Upper lobe of left lung (tissue), 6 donors: ENCODE measurements around the gene RFXAP. TPM values are rescaled to one million over a fixed set of nuclear protein-coding genes. Genes with fewer than 3 reads are reported as not detected.

Experiments used
- ATAC-seq, 2 donors: fragments of 200-7000 bp; cut with Tn5 transposase; one replicate each; pipeline ENCODE4 v1.9.1; 2022; ENCODE audit warnings: mild to moderate bottlenecking in 2 of 2, moderate library complexity in 2 of 2; ENCODE audit not compliant: low FRiP score in 2 of 2
- DNase-seq, 2 donors: peaks; one replicate each; pipeline ENCODE4 v3.0.0-alpha.2; 2019 to 2020
- H3K27ac ChIP-seq, 4 donors: fragments of 200-600 bp; sonication (generic); one replicate each; pipeline ENCODE4 v1.5.1; 2016 to 2019
- H3K27me3 ChIP-seq, 4 donors: fragments of 200-600 bp; sonication (generic); one replicate each; pipeline ENCODE4 v1.5.1; 2017 to 2019
- H3K36me3 ChIP-seq, 4 donors: fragments of 200-600 bp; sonication (generic); one replicate each; pipeline ENCODE4 v1.5.1; 2016 to 2019
- H3K4me1 ChIP-seq, 4 donors: fragments of 200-600 bp; sonication (generic); one replicate each; pipeline ENCODE4 v1.5.1; 2018 to 2019
- H3K4me3 ChIP-seq, 4 donors: fragments of 200-600 bp; sonication (generic); one replicate each; pipeline ENCODE4 v1.5.1; 2017 to 2019; ENCODE audit warnings: mild to moderate bottlenecking in 2 of 4, moderate library complexity in 1 of 4
- H3K9me3 ChIP-seq, 4 donors: fragments of 200-600 bp; sonication (generic); one replicate each; pipeline ENCODE4 v1.5.1; 2018 to 2019
- CTCF ChIP-seq, 6 experiments: fragments of 450-650 bp in 4 of 6; fragments of 200-600 bp in 2 of 6; sonication (generic) in 2 of 6; IDR thresholded peaks; one replicate each; pipeline ENCODE4 v1.5.1; 2016 to 2019; ENCODE audit warnings: antibody characterized with exemption in 6 of 6
- EP300 ChIP-seq, 4 donors: sonication (generic); formaldehyde crosslinking; IDR thresholded peaks; one replicate each; pipeline ENCODE4 v1.5.1; 2017; ENCODE audit warnings: antibody characterized with exemption in 4 of 4, control low read depth in 2 of 4
- POLR2A ChIP-seq, 4 donors: fragments of 450-650 bp; IDR thresholded peaks; one replicate each; pipeline ENCODE4 v1.5.1; 2016 to 2017; ENCODE audit warnings: antibody characterized with exemption in 4 of 4, mild to moderate bottlenecking in 2 of 4
- POLR2AphosphoS5 ChIP-seq, 2 donors: sonication (generic); formaldehyde crosslinking; IDR thresholded peaks; one replicate each; pipeline ENCODE4 v1.5.1; 2017; ENCODE audit warnings: antibody characterized with exemption in 2 of 2
- WGBS, 2 donors: methylation state at CpG; one replicate each; pipeline ENCODE4 v1.1.5; 2017 to 2018; 5-methylcytosine and 5-hydroxymethylcytosine counted together
- total RNA-seq, 6 donors: library from RNA; depleted of rRNA in 4 of 6; stranded (reverse); fragments of >200 nt in 4 of 6; gene quantifications; one replicate each; pipeline versions ENCODE4 v1.1.0 to v1.2.1, GENCODE V29; 2016 to 2021
- donor health status: DM: no; HTN: no; CAD: no; lungs with moderate emphysema.
- donor health status: DM: no; HTN: yes; CAD: no; lungs with severe emphysema.

Gene RFXAP
- total RNA-seq, 6 donors from 2014 or later: 4.3 to 12.0 (median 6.7) TPM

DNA sequence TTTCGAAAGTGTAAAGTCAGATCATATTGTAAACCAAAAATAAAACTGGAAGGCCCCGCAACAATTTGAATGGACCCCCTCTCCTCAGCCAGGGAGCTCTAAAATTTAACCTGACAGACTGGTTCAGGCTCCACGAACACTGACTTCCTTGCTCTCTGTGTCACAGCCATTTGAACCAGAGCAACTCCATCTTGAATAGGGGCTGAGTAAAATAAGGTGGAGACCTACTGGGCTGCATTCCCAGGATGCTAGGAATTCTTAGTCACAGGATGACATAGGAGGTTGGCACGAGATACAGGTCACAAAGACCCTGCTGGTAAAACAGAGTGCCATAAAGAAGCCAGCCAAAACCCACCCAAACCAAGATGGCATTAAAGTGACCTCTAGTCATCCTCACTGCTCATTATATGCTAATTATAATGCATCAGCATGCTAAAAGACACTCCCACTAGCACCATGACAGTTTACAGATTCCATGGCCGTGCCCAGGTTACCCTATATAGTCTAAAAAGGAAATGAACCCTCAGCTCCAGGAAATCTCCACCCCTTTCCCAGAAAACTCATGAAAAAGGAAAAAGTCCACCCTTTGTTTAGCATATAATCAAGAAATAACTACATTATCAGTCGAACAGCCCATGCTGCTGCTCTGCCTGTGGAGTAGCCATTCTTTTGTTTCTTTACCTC is 43.1 kb downstream of the RFXAP start:
- no peak for TF ChIP-seq POLR2AphosphoS5 (IDR thresholded peaks at IDR 0.05)
- no peak for TF ChIP-seq CTCF (IDR thresholded peaks at IDR 0.05)
- no peak for TF ChIP-seq POLR2A (IDR thresholded peaks at IDR 0.05)
- TF ChIP-seq EP300 (IDR thresholded peaks at IDR 0.05): no peak

GRCh38 chr13:36862722-36863121 is 43.7 kb downstream of the RFXAP start:
- peaks cover 0 to 6% (median 1%) of the 10 kb centered on the region in 4 donors for H3K4me1 ChIP-seq
- TF ChIP-seq CTCF (IDR thresholded peaks at IDR 0.05) (no peak), EP300 (IDR thresholded peaks at IDR 0.05) (no peak), POLR2A (IDR thresholded peaks at IDR 0.05) (no peak), POLR2AphosphoS5 (IDR thresholded peaks at IDR 0.05) (no peak)

More for the DNA sequence above, 43.1 kb downstream of the RFXAP start:
- Histone ChIP-seq H3K4me1 (peaks cover 0 to 6% (median 1%) of the 10 kb centered on the region in 4 donors), H3K4me3 (no peak overlapping the region), H3K9me3 (no peaks in the 10 kb centered on the region), H3K27ac (peak overlapping the region in 2 of 4 donors; percentile 1 to 67), H3K27me3 (no peaks in the 10 kb centered on the region), H3K36me3 (peaks cover 0 to 24% (median 0%) of the 10 kb centered on the region in 4 donors)
- no peak for DNase-seq
- 71 to 80% methylated on average over 6 of the region's 6 CpGs for WGBS, 2 donors
- ATAC-seq: no peak

DNA sequence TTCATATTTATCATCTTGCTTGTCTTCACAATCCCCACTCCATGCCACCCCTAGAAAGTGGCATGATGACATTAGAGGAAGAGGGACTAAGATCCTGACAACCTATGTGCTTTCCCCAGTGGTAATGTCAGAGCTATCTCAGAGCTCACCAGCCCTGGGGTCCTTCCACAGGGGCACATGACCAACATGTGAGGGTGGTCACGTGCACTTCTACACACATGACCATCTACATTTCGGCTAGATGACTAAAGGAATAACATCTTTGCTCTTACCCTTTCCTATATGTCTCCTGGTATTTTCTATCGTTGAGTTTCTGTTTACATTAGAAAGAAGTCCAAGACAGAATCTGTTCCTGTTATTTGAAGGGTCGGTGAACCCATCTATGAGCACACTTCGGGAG is 46.2 kb downstream of the RFXAP start:
- DNase-seq (no peak), ATAC-seq (no peak)
- Histone ChIP-seq H3K36me3 (peaks cover 0 to 24% (median 0%) of the 10 kb centered on the region in 4 donors), H3K27me3 (no peaks in the 10 kb centered on the region), H3K9me3 (no peaks in the 10 kb centered on the region), H3K27ac (no peak overlapping the region), H3K4me3 (no peak overlapping the region), H3K4me1 (no peaks in the 10 kb centered on the region)
- no peak for TF ChIP-seq POLR2A (IDR thresholded peaks at IDR 0.05)
- no peak for TF ChIP-seq EP300 (IDR thresholded peaks at IDR 0.05)
- no peak for TF ChIP-seq CTCF (IDR thresholded peaks at IDR 0.05)
- TF ChIP-seq POLR2AphosphoS5 (IDR thresholded peaks at IDR 0.05): no peak
- 82 to 86% methylated on average over 5 of the region's 5 CpGs for WGBS, 2 donors

More at GRCh38 chr13:36862722-36863121, 43.7 kb downstream of the RFXAP start:
- no peaks in the 10 kb centered on the region for H3K27me3 ChIP-seq
- no peak overlapping the region for H3K4me3 ChIP-seq
- H3K9me3 ChIP-seq: no peaks in the 10 kb centered on the region
- DNase-seq (no peak), ATAC-seq (no peak)
- 80 to 82% methylated on average over 7 of the region's 7 CpGs for WGBS, 2 donors
- H3K36me3 ChIP-seq: peaks cover 0 to 24% (median 0%) of the 10 kb centered on the region in 4 donors
- peak overlapping the region in 1 of 4 donors; percentile 67 for H3K27ac ChIP-seq

DNA sequence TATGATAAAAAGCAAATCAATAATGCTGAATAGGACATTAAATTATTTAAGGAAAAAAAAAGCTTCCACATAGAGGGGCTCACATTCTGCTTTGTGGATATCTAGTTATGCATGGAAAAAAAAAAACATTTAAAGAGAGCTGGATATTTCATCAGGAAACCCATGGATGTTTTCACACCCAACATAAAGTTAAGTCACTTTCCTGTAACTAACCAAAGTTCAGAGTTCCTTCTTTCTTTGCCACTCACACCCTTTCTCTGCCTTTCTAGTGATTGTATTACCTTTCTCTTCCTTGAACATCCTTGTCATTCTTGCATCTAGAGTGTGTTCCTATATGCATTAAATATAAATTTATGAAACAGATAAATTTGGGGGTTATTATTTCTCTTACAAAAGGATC is 47.2 kb downstream of the RFXAP start:
- Histone ChIP-seq H3K36me3 (peaks cover 0 to 24% (median 0%) of the 10 kb centered on the region in 4 donors), H3K9me3 (no peaks in the 10 kb centered on the region), H3K4me1 (no peaks in the 10 kb centered on the region), H3K27me3 (no peaks in the 10 kb centered on the region), H3K27ac (no peak overlapping the region), H3K4me3 (no peak overlapping the region)
- DNase-seq (no peak), ATAC-seq (no peak)
- TF ChIP-seq POLR2AphosphoS5 (IDR thresholded peaks at IDR 0.05) (no peak), POLR2A (IDR thresholded peaks at IDR 0.05) (no peak), CTCF (IDR thresholded peaks at IDR 0.05) (no peak), EP300 (IDR thresholded peaks at IDR 0.05) (no peak)
